Activated CD4-positive, alpha-beta T cell treated with anti-CD3 and anti-CD28 coated beads, Interleukin-2, amount 50 U/mL, for 1 hour (primary cell): ENCODE measurements around the gene CDC6.

Experiments used
- DNase-seq: peaks from one replicate; pipeline ENCODE4 v3.0.0-alpha.2; 2020

Gene CDC6

GRCh38 chr17:40287494-40288369 is at the start of gene CDC6:
TSS of gene CDC6 (plus strand) at chr17:40287879. CDS start at chr17:40289421, 1,542 bp downstream.
- DNase-seq = peak; percentile 98

GRCh38 chr17:40241252-40241834 is 46.3 kb upstream of the CDC6 start:
- no peak for DNase-seq

- no peak for DNase-seq
Measured at GRCh38 chr17:40242774-40243173, 44.9 kb upstream of the CDC6 start.

- no peak for DNase-seq
Measured at GRCh38 chr17:40243761-40244160, 43.9 kb upstream of the CDC6 start.

- no peak for DNase-seq
Measured at GRCh38 chr17:40244255-40244654, 43.4 kb upstream of the CDC6 start.

- no peak for DNase-seq
Measured at GRCh38 chr17:40247926-40248495, 39.7 kb upstream of the CDC6 start.

- DNase-seq = no peak
Measured at GRCh38 chr17:40248507-40248906, 39.2 kb upstream of the CDC6 start.

GRCh38 chr17:40251576-40251975 is 36.1 kb upstream of the CDC6 start:
- no peak for DNase-seq

- no peak for DNase-seq
Measured at GRCh38 chr17:40253565-40253964, 34.1 kb upstream of the CDC6 start.

GRCh38 chr17:40259505-40259904 is 28.2 kb upstream of the CDC6 start:
- DNase-seq = no peak

GRCh38 chr17:40260528-40260927 is 27.2 kb upstream of the CDC6 start:
- DNase-seq = no peak

- DNase-seq = no peak
Measured at GRCh38 chr17:40264458-40265185, 23.1 kb upstream of the CDC6 start.

- no peak for DNase-seq
Measured at GRCh38 chr17:40265337-40265736, 22.3 kb upstream of the CDC6 start.

- no peak for DNase-seq
Measured at GRCh38 chr17:40266882-40267281, 20.8 kb upstream of the CDC6 start.

GRCh38 chr17:40268141-40268712 is 19.5 kb upstream of the CDC6 start:
- DNase-seq = no peak

GRCh38 chr17:40278414-40278813 is 9.3 kb upstream of the CDC6 start:
- no peak for DNase-seq

GRCh38 chr17:40279402-40279801 is 8.3 kb upstream of the CDC6 start:
- no peak for DNase-seq

GRCh38 chr17:40281663-40282062 is 6.0 kb upstream of the CDC6 start:
- no peak for DNase-seq

GRCh38 chr17:40283662-40284061 is 4.0 kb upstream of the CDC6 start:
- DNase-seq = no peak

- DNase-seq = no peak
Measured at GRCh38 chr17:40284085-40284713, 3.5 kb upstream of the CDC6 start.

- DNase-seq = no peak
Measured at GRCh38 chr17:40286473-40286872, 1.2 kb upstream of the CDC6 start.

- DNase-seq = no peak
Measured at GRCh38 chr17:40287159-40287493, 553 bp upstream of the CDC6 start.
